ENCODE data around the gene CDK5RAP3. TPM values are rescaled to one million over a fixed set of nuclear protein-coding genes. Genes with fewer than 3 reads are reported as not detected.

Gene CDK5RAP3
- total and polyA plus RNA-seq, 2 donors (not counting 1 experiment from before 2014, with no cell fraction given), result 58.1 to 118 TPM

DNA sequence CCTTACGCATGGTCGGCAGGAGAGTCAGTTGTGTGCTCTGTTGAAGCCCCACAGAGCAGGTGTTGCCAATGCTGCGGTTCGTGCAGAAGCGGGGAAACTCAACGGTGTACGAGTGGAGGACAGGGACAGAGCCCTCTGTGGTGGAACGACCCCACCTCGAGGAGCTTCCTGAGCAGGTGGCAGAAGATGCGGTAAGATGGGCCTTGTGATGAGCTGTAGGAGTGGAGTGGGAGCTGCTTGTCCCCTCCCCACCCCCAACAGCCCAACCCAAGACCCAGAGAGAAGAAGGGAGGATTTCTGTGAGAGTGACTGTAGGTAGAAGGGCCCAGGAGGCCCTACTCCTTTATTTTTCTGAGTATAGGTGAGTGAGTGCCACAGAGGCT is 4.9 kb downstream of the CDK5RAP3 start:
- H3K36me3 ChIP-seq (ENCODE audit: control insufficient read depth, insufficient read depth, low read length), result peaks cover 25% of the 10 kb centered on the region
- H3K27me3 ChIP-seq (ENCODE audit: control insufficient read depth, insufficient read depth, low read length), result no peaks in the 10 kb centered on the region
- H3K9ac ChIP-seq (ENCODE audit: insufficient read depth, low read length), result no peak overlapping the region
- no peak overlapping the region for H3K4me2 ChIP-seq (ENCODE audit: extremely low read depth, insufficient read depth, low read length)
- peaks cover 6% of the 10 kb centered on the region for H3K4me1 ChIP-seq (ENCODE audit: control insufficient read depth, extremely low read depth, insufficient read depth, low read length)
- H4K20me1 ChIP-seq (ENCODE audit: control insufficient read depth, extremely low read depth, insufficient read depth, low read length), result no peaks in the 10 kb centered on the region
- TF ChIP-seq EZH2 (IDR thresholded peaks at IDR 0.05; ENCODE audit: low read length, missing control alignments), result no peak
- TF ChIP-seq, protein P1, sequence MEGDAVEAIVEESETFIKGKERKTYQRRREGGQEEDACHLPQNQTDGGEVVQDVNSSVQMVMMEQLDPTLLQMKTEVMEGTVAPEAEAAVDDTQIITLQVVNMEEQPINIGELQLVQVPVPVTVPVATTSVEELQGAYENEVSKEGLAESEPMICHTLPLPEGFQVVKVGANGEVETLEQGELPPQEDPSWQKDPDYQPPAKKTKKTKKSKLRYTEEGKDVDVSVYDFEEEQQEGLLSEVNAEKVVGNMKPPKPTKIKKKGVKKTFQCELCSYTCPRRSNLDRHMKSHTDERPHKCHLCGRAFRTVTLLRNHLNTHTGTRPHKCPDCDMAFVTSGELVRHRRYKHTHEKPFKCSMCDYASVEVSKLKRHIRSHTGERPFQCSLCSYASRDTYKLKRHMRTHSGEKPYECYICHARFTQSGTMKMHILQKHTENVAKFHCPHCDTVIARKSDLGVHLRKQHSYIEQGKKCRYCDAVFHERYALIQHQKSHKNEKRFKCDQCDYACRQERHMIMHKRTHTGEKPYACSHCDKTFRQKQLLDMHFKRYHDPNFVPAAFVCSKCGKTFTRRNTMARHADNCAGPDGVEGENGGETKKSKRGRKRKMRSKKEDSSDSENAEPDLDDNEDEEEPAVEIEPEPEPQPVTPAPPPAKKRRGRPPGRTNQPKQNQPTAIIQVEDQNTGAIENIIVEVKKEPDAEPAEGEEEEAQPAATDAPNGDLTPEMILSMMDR (conservative IDR thresholded peaks at IDR 0.05 in 1 of 2, IDR thresholded peaks at IDR 0.05 in 1 of 2; ENCODE audit: low read depth in 1 of 2, low read length in 2 of 2), result no peak
- no peak for DNase-seq (ENCODE audit: low read depth in 2 of 2)
- H3K4me3 ChIP-seq (replicated peaks in 1 of 4; ENCODE audit: control extremely low read depth in 1 of 4, insufficient read depth in 1 of 4, low read depth in 3 of 4, low read length in 4 of 4), result no peak overlapping the region
- no peak overlapping the region for H2AFZ ChIP-seq (ENCODE audit: low read length)
- H3K79me2 ChIP-seq (ENCODE audit: control insufficient read depth, insufficient read depth, low read length), result peaks cover 13% of the 10 kb centered on the region
- no peaks in the 10 kb centered on the region for H3K9me3 ChIP-seq (ENCODE audit: control insufficient read depth, insufficient read depth, low read depth, low read length)
- no peak overlapping the region for H3K27ac ChIP-seq (ENCODE audit: insufficient read depth, low read length)

DNA sequence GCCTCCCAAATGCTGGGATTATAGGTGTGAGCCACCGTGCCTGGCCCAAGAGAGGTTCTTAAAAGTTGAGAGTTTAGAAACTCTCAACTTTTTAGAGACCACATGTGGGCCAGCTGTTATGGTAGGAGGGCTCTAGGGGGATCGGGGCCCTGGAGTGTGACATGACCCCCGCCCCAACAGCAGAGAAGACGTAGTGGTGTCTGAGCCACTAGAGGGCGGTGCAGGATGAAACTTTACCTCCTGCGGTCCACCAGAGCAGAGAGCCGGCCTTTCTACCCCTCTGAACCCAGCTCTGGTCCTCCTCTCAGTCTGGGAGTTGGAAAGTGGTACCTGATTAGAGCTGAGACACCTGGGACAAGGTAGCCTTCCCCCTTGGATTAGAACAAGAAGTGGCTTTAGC is 7.4 kb downstream of the CDK5RAP3 start:
- H3K4me2 ChIP-seq (ENCODE audit: extremely low read depth, insufficient read depth, low read length), result no peak overlapping the region
- no peaks in the 10 kb centered on the region for H3K27me3 ChIP-seq (ENCODE audit: control insufficient read depth, insufficient read depth, low read length)

DNA sequence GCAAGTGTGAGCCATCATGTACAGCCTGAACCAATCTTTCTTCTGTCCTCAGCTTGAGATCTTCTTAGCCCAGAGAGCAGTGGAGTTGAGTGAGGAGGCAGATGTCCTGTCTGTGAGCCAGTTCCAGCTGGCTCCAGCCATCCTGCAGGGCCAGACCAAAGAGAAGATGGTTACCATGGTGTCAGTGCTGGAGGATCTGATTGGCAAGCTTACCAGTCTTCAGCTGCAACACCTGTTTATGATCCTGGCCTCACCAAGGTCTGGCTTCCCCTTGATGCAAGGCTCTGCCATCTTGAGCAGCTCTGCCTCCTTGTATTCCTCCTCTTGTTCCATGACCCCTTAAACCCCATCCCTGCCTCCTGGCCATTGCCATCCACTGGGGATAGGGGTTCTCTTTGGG is 9.6 kb downstream of the CDK5RAP3 start:
- H3K4me2 ChIP-seq (ENCODE audit: extremely low read depth, insufficient read depth, low read length), result no peak overlapping the region
- no peaks in the 10 kb centered on the region for H3K9me3 ChIP-seq (ENCODE audit: control insufficient read depth, insufficient read depth, low read depth, low read length)
- H3K4me3 ChIP-seq (replicated peaks in 1 of 4; ENCODE audit: control extremely low read depth in 1 of 4, insufficient read depth in 1 of 4, low read depth in 3 of 4, low read length in 4 of 4), result no peak overlapping the region
- H3K4me1 ChIP-seq (ENCODE audit: control insufficient read depth, extremely low read depth, insufficient read depth, low read length), result no peaks in the 10 kb centered on the region
- TF ChIP-seq EZH2 (IDR thresholded peaks at IDR 0.05; ENCODE audit: low read length, missing control alignments), result no peak
- TF ChIP-seq, protein P1 (conservative IDR thresholded peaks at IDR 0.05 in 1 of 2, IDR thresholded peaks at IDR 0.05 in 1 of 2; ENCODE audit: low read depth in 1 of 2, low read length in 2 of 2), result no peak
- no peaks in the 10 kb centered on the region for H3K27me3 ChIP-seq (ENCODE audit: control insufficient read depth, insufficient read depth, low read length)
- H4K20me1 ChIP-seq (ENCODE audit: control insufficient read depth, extremely low read depth, insufficient read depth, low read length), result no peaks in the 10 kb centered on the region
- no peaks in the 10 kb centered on the region for H3K79me2 ChIP-seq (ENCODE audit: control insufficient read depth, insufficient read depth, low read length)
- no peak overlapping the region for H3K9ac ChIP-seq (ENCODE audit: insufficient read depth, low read length)
- H2AFZ ChIP-seq (ENCODE audit: low read length), result no peak overlapping the region
- peaks cover 22% of the 10 kb centered on the region for H3K36me3 ChIP-seq (ENCODE audit: control insufficient read depth, insufficient read depth, low read length)
- no peak overlapping the region for H3K27ac ChIP-seq (ENCODE audit: insufficient read depth, low read length)
- no peak for DNase-seq (ENCODE audit: low read depth in 2 of 2)

More for the DNA sequence above, 7.4 kb downstream of the CDK5RAP3 start:
- DNase-seq (ENCODE audit: low read depth in 2 of 2), result peak; percentile 34 to 64
- Histone ChIP-seq H3K4me3 (replicated peaks in 1 of 4; ENCODE audit: control extremely low read depth in 1 of 4, insufficient read depth in 1 of 4, low read depth in 3 of 4, low read length in 4 of 4) (no peak overlapping the region), H3K4me1 (ENCODE audit: control insufficient read depth, extremely low read depth, insufficient read depth, low read length) (no peaks in the 10 kb centered on the region), H3K36me3 (ENCODE audit: control insufficient read depth, insufficient read depth, low read length) (peaks cover 27% of the 10 kb centered on the region), H3K9ac (ENCODE audit: insufficient read depth, low read length) (no peak overlapping the region), H3K27ac (ENCODE audit: insufficient read depth, low read length) (no peak overlapping the region), H4K20me1 (ENCODE audit: control insufficient read depth, extremely low read depth, insufficient read depth, low read length) (no peaks in the 10 kb centered on the region), H3K79me2 (ENCODE audit: control insufficient read depth, insufficient read depth, low read length) (no peaks in the 10 kb centered on the region), H3K9me3 (ENCODE audit: control insufficient read depth, insufficient read depth, low read depth, low read length) (no peaks in the 10 kb centered on the region), H2AFZ (ENCODE audit: low read length) (no peak overlapping the region)
- TF ChIP-seq, protein P1 (conservative IDR thresholded peaks at IDR 0.05 in 1 of 2, IDR thresholded peaks at IDR 0.05 in 1 of 2; ENCODE audit: low read depth in 1 of 2, low read length in 2 of 2), result peak; percentile 75
- no peak for TF ChIP-seq EZH2 (IDR thresholded peaks at IDR 0.05; ENCODE audit: low read length, missing control alignments)
